ENCODE data around the gene SLC16A3.
"Not testable (repeated sequence)": the region's sequence is repeated elsewhere in the genome, so short reads cannot be mapped to it uniquely, and the experiment has no call there.

SLC16A3 gene

GRCh38 chr17:82256242-82256885 is 27.5 kb downstream of the SLC16A3 start:
- TF ChIP-seq CTCF (IDR thresholded peaks at IDR 0.05; ENCODE audit: low read length) (no peak), EZH2phosphoT487 (IDR thresholded peaks at IDR 0.05; ENCODE audit: low read length) (no peak), EZH2 (optimal IDR thresholded peaks at IDR 0.05; ENCODE audit: low read depth, low read length) (no peak)
- Histone ChIP-seq H3K4me1 (ENCODE audit: low read length) (no peaks in the 10 kb centered on the region), H3K9me2 (replicated peaks; ENCODE audit: insufficient read depth, low read length) (no peaks in the 10 kb centered on the region), H3K9me3 (replicated peaks; ENCODE audit: insufficient read depth, low read length) (no peaks in the 10 kb centered on the region), H3F3A (ENCODE audit: insufficient read depth, low read length) (no peaks in the 10 kb centered on the region), H3K27ac (ENCODE audit: low read length) (no peak overlapping the region), H4K20me1 (ENCODE audit: insufficient read depth, low read length) (no peaks in the 10 kb centered on the region), H3K9ac (ENCODE audit: low read length) (no peak overlapping the region), H2AFZ (ENCODE audit: low read length) (no peak overlapping the region), H3K36me3 (replicated peaks; ENCODE audit: insufficient read depth, low read length) (peaks cover 14% of the 10 kb centered on the region), H3K4me2 (ENCODE audit: low read depth, low read length) (no peak overlapping the region), H3K4me3 (ENCODE audit: low read length) (no peak overlapping the region), H3K27me3 (replicated peaks; ENCODE audit: insufficient read depth, low read length) (no peaks in the 10 kb centered on the region), H3K79me2 (ENCODE audit: low read length) (peaks cover 74% of the 10 kb centered on the region)
- no peak for DNase-seq

GRCh38 chr17:82257473-82257872 is 28.6 kb downstream of the SLC16A3 start:
- H4K20me1 ChIP-seq (ENCODE audit: insufficient read depth, low read length): no peaks in the 10 kb centered on the region
- no peaks in the 10 kb centered on the region for H3K27me3 ChIP-seq (replicated peaks; ENCODE audit: insufficient read depth, low read length)
- no peak for DNase-seq
- no peak overlapping the region for H2AFZ ChIP-seq (ENCODE audit: low read length)
- H3K27ac ChIP-seq (ENCODE audit: low read length): no peak overlapping the region
- H3K36me3 ChIP-seq (replicated peaks; ENCODE audit: insufficient read depth, low read length): peaks cover 12% of the 10 kb centered on the region
- no peak overlapping the region for H3K9ac ChIP-seq (ENCODE audit: low read length)
- H3K4me1 ChIP-seq (ENCODE audit: low read length): no peaks in the 10 kb centered on the region
- no peaks in the 10 kb centered on the region for H3F3A ChIP-seq (ENCODE audit: insufficient read depth, low read length)
- no peaks in the 10 kb centered on the region for H3K9me3 ChIP-seq (replicated peaks; ENCODE audit: insufficient read depth, low read length)
- TF ChIP-seq CTCF (IDR thresholded peaks at IDR 0.05; ENCODE audit: low read length) (no peak), EZH2phosphoT487 (IDR thresholded peaks at IDR 0.05; ENCODE audit: low read length) (no peak), EZH2 (optimal IDR thresholded peaks at IDR 0.05; ENCODE audit: low read depth, low read length) (no peak)
- H3K79me2 ChIP-seq (ENCODE audit: low read length): peaks cover 76% of the 10 kb centered on the region
- no peak overlapping the region for H3K4me3 ChIP-seq (ENCODE audit: low read length)
- H3K4me2 ChIP-seq (ENCODE audit: low read depth, low read length): no peak overlapping the region
- no peaks in the 10 kb centered on the region for H3K9me2 ChIP-seq (replicated peaks; ENCODE audit: insufficient read depth, low read length)

- no peak overlapping the region for H3K27ac ChIP-seq (ENCODE audit: low read length)
- no peak overlapping the region for H3K4me2 ChIP-seq (ENCODE audit: low read depth, low read length)
- no peaks in the 10 kb centered on the region for H3F3A ChIP-seq (ENCODE audit: insufficient read depth, low read length)
- no peaks in the 10 kb centered on the region for H3K27me3 ChIP-seq (replicated peaks; ENCODE audit: insufficient read depth, low read length)
- TF ChIP-seq EZH2 (optimal IDR thresholded peaks at IDR 0.05; ENCODE audit: low read depth, low read length) (no peak), EZH2phosphoT487 (IDR thresholded peaks at IDR 0.05; ENCODE audit: low read length) (no peak), CTCF (IDR thresholded peaks at IDR 0.05; ENCODE audit: low read length) (no peak)
- H3K9ac ChIP-seq (ENCODE audit: low read length): no peak overlapping the region
- H3K9me3 ChIP-seq (replicated peaks; ENCODE audit: insufficient read depth, low read length): no peaks in the 10 kb centered on the region
- H3K9me2 ChIP-seq (replicated peaks; ENCODE audit: insufficient read depth, low read length): no peaks in the 10 kb centered on the region
- H3K4me1 ChIP-seq (ENCODE audit: low read length): no peaks in the 10 kb centered on the region
- H2AFZ ChIP-seq (ENCODE audit: low read length): no peak overlapping the region
- H3K36me3 ChIP-seq (replicated peaks; ENCODE audit: insufficient read depth, low read length): peaks cover 8% of the 10 kb centered on the region
- peaks cover 76% of the 10 kb centered on the region for H3K79me2 ChIP-seq (ENCODE audit: low read length)
- no peaks in the 10 kb centered on the region for H4K20me1 ChIP-seq (ENCODE audit: insufficient read depth, low read length)
- DNase-seq: no peak
- no peak overlapping the region for H3K4me3 ChIP-seq (ENCODE audit: low read length)
Measured at GRCh38 chr17:82258555-82258954, 29.7 kb downstream of the SLC16A3 start.

GRCh38 chr17:82259972-82260961 is 31.4 kb downstream of the SLC16A3 start:
- H3K27me3 ChIP-seq (replicated peaks; ENCODE audit: insufficient read depth, low read length); H3K9ac ChIP-seq (ENCODE audit: low read length); H3K9me2 ChIP-seq (replicated peaks; ENCODE audit: insufficient read depth, low read length); H3K27ac ChIP-seq (ENCODE audit: low read length); H3K4me2 ChIP-seq (ENCODE audit: low read depth, low read length); H3K4me3 ChIP-seq (ENCODE audit: low read length); DNase-seq; H3F3A ChIP-seq (ENCODE audit: insufficient read depth, low read length); H3K9me3 ChIP-seq (replicated peaks; ENCODE audit: insufficient read depth, low read length); H2AFZ ChIP-seq (ENCODE audit: low read length); H3K4me1 ChIP-seq (ENCODE audit: low read length); H4K20me1 ChIP-seq (ENCODE audit: insufficient read depth, low read length): not testable (repeated sequence)
- Histone ChIP-seq H3K79me2 (ENCODE audit: low read length) (peaks cover 86% of the 10 kb centered on the region), H3K36me3 (replicated peaks; ENCODE audit: insufficient read depth, low read length) (peaks cover 13% of the 10 kb centered on the region)

Measured in MM.1S (cell line).